ENCODE results near the gene CAMTA1.
A peak's percentile ranks its signal among the peaks of the same experiment; 100 is the strongest.
"Not testable (repeated sequence)": the region's sequence is repeated elsewhere in the genome, so short reads cannot be mapped to it uniquely, and the experiment has no call there.

CAMTA1 gene

DNA sequence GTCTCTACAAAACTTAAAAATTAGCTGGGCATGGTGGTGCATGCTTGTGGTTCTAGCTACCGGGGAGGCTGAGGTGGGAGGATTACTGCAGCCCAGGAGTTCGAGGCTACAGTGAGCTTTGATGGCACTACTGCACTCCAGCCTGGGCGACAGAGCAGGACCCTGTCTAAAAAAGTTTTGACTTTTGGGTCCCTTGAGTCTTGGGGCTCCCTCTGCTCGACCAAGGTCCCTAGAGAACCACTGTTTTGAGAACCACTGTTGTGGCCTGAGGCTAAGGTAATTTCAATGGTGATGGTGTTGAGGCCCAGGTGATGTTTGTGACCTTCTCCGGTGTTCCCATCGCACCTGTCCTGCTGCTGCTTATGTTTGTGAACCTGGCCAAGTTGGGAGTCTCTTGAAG, 3.1 kb upstream of the CAMTA1 start:
- DNase-seq, result no peak

DNA sequence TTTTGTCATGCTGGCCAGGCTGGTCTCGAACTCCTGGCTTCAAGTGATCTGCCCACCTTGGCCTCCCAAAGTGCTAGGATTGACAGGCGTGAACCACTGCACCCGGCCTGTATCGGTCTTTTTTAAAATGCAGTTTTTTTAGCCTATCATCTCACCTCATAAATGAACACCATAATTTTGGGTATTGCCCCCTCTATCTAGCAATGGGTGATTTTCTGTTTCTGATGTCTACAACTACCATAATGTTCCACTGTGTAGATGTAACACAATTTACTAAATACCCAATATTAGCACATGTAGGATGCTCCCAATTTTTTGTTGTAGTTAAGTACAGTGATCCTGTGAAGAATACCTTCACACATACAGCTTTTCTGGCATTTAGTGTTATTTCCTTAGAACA, 2.0 kb upstream of the CAMTA1 start:
- no peak for DNase-seq

DNA sequence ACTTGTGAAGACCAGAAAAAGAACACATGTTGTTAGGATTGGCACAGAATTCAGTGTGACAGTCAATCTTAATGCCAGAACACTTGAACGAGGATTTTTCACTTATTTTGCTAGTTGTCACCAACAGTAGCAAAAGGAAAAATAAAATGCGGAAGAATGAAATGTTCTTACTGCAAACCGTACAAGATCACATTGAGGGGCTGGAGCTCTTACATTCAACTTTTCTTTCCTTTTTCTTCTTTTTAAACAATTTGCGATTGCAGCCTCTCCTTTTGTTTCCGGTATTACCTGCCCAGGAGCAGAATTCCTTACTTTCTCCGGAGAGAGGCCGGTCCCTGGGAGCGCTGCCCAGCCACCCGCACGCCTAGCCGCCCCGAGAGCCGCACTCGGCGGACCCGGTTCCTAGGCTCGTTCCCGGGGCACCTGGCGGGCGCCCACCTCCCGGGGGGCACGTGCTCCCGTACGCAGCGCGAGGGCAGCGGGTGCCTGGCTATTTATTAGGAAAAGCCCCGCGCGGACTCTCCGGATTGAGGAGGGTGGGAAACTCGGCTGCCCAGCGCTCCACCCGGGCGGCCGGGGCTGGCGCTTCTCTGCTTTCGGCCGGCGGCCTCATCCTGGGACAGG, 1.2 kb upstream of the CAMTA1 start:
- DNase-seq, result no peak

DNA sequence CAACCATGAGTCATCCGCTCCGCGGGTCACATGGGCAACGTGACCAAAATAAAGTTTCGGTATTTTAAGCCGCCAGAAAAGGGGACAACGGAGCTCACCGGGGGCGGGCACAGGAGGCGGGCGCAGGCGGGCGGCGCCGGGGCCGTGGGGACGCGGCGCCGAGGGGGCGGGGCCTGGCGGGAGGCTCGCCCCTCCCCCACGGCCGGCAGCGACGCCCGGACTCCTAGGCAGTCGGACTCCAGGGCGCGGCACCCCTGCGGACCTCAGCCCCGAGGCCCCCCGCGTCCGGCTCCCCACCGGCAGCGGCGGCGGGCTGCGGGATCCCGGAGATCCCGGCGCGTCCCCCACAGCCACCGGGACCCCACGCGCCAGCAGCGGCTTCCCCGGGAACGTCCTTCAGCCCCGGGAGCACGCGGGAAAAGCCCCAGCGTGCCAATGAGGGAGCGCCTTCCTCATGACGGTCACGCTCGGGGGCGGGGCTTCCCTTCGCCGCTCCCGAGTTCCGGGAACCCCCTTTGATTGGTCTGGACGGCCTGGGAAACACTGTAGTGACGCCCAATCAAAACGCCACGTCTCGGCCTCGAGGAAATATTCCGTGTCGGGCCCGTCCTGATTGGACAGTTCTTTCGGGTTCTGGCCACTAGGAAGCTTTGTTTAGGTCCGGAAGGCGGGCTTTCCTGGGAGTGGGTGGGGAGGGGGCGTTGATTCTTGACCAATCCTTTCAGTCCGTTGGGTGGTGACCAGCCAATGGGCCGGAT, 515 bp upstream of the CAMTA1 start:
- peak; percentile 100 for DNase-seq

DNA sequence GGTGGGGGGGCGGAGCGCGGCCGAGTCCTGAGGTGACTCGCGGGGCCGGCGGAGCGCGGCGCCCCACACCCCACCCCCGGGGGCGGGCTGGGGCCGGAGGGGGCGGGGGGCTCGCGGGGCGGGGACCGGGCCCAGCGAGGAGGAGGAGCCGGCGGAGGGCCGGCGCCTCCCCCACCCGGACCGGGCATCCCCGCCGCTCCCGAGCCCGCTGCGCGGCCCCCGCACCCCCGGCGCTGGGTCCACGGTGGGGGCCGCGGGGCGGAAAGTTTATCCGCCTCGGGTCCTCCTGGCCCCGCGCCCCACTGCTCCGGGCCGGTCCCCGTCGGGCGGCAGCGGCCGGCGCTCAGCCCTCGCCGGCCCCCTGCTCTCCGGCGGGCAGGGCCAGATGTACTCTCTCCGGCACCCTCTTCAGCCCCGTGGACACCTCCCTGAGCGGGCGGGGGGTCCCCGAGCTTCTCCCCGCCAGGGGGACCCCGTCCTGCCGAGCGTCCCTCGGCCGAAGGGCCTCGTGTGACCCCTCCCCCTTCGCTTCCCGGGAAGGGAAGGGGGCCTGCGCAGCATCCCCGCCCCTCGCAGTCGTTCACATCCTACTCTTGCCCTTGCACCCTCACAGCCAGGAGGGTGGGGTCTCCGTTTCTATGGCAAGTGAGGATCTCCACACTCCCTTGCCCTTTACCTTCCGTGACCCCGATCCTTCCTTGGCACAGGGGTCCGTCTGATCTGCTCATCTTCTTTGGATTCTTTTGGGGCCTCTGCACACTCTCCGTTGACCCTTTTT, 663 bp downstream of the CAMTA1 start:
- peak; percentile 47 for DNase-seq

DNA sequence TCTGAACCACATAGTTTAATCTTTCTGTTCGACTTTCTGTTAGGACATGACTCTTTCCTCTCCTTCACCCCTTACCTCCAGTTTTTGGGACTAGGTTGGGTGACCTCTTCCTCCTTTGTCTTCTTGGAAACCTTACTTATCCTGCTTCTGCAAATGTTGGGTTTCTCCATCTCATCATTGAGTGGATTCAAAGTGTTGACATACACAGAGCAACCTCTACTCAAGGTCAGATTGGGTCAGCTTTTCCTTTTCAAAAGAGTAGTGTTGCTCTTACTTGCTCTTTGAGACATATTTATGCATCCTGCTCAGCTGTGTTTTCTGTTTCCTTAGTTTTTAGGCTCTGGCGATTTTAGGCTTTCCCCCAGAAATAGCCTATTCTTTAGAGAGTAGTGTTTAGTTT, 3.7 kb downstream of the CAMTA1 start:
- DNase-seq, result no peak

DNA sequence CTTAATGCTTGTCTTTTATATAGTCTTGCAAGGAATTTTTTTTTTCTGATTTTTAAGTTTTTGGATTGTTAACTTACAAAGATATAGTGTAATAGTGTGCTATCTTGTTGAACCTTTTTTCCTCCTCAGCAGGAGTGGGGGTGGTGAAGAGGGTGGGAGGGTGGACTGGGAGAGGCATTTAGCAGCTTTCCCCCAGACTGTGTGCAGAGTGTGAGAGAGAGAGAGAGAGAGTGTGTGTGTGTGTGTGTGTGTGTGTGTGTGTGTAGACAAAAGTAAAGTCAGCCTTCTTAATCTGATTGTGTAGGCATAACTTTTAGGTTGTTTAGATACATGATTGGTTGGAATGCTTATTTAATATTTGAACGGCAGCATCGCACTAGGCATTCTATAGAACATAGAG, 4.9 kb downstream of the CAMTA1 start:
- DNase-seq, result no peak

DNA sequence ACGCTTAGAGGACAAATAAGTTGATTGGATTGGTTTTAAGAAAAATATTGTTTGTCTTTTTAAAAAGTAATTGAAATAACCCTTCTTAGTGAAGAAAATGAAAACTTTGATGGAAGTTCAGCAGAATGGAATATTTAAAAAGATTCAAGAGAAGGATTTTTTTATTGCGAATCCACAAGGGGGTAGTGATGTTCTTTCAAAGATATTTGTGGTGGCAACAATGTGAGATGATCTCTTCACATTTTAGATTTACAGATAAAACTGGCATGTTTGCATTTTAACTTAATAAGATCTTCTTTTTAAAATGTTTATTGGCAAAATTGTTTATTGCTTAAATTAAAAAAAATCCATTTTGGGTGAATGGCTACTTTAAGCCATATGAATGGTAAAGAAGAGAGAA, 8.9 kb downstream of the CAMTA1 start:
- no peak for DNase-seq

DNA sequence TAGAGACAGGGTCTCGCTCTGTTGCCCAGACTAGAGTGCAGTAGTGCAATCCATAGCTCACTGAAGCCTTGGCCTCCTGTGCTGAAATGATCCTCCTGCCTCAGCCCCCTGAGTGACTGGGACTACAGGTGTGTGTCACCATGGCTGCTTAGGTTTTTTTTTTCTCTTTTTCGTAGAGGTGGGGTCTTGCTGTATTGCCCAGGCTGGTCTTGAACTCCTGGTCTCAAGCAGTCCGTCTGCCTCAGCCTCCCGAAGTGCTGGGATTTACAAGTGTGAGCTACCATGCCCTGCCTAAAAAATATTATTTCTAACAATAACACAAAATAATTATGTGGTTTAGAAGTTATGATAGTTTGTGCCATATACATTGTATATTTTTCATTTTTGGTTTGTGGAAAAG, 9.9 kb downstream of the CAMTA1 start:
- no peak for DNase-seq

DNA sequence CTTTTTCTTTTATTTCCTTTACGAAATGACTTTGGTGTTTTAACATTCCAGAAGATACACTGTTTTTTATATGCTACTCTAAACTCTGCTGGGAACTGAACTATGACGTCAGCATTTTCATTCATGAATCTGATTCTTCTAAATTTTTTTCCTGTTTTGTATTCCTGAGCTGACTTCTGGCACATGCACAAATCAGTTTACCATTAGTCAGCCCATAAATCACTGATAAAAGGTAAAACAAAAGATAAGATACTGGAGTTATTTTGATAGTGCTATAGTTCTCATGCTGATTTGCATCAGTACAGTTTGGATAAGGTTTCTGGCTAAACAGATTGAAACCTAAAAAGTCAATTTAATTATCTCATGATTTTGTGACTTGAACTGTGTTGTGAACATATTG, 10.4 kb downstream of the CAMTA1 start:
- DNase-seq, result no peak

DNA sequence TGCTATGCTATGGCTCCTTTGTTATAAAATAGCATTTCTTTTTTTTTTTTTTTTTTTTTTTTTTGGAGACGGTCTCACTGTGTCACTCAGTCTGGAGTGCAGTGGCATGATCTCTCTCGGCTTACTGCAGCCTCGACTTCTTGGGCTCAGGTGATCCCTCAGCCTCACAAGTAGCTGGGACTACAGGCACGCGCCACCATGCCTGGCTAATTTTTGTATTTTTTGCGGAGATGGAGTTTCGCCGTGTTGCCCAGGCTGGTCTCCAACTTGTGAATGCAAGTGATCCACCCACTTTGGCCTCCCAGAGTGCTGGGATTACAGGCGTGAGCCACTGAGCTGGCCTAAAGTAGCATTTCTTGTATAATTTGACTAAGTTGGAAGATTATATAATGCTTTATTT, 10.8 kb downstream of the CAMTA1 start:
- no peak for DNase-seq

DNA sequence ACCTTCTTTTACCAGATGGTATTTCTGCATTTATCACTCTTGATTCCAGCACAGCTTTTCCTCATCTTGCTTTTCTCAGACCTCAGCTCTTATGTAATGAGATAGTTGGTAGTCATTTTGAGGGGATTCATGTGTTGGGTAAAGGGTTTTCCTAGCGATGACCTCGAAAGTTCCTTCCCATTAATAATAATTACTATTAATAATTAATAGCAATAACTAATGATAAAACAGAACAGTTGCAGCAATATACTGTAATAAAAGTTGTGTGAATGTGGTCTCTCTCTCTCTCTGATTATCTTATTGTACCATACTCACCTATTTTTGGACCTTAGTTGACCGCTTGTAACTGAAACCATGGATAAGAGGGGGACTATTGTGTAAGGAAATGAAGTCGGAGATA, 14.2 kb downstream of the CAMTA1 start:
- DNase-seq, result no peak

DNA sequence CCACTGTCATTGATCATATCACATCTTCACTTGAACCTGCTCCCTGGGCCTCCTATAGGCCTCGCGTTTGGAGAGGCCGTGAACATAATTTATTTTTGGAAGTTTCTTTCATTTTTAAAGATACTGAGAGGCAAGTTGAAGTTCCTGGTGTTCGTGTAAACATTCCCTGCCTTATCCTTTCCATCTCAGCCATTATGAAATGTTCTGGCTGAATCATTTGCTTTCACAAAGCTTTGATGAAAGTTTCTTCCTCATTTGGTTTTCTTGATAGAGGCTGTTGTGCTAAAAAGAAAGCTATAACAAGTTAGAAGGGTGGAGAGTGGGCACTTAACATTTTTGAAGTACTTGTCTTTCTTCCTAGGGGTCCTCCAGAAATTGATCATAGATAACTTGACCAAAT, 15.5 kb downstream of the CAMTA1 start:
- no peak for DNase-seq

DNA sequence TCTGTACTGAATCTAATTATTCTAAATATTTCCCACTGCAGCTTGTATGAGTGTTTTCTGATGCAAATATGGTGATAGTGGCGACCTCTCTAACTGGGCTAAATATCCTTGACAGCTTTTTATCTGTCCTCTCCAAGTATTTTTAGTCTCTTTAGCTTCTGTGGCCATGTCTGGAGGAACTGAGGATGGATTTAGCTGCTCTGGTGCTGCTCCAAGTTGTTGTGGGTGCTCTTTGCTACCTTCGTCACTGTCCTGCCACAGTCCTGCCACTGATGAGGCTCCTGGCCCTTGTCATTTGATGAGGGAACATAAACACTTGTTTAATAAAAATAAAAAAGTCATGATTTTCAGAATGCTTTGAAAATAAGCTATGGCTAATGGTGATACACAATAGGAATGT, 15.9 kb downstream of the CAMTA1 start:
- DNase-seq, result no peak

DNA sequence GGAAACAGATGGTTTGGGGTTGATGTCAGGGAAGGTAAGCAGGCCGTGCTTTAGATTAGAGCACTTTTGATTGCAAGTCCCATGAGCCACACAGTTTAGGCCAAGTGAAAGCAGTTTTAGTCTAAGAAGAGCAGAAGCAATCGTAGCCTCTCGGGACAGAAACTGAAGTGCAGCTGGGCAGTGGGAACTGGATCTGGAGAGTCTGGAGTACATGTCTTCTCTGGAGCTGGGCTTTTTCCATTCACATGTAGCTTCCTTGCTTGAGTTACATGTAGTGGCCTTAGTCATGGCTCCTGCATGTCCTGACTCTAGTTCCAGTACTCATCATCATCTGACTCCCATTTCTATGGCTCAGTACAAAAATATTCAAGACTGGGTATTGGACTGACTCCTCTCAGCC, 16.7 kb downstream of the CAMTA1 start:
- no peak for DNase-seq

DNA sequence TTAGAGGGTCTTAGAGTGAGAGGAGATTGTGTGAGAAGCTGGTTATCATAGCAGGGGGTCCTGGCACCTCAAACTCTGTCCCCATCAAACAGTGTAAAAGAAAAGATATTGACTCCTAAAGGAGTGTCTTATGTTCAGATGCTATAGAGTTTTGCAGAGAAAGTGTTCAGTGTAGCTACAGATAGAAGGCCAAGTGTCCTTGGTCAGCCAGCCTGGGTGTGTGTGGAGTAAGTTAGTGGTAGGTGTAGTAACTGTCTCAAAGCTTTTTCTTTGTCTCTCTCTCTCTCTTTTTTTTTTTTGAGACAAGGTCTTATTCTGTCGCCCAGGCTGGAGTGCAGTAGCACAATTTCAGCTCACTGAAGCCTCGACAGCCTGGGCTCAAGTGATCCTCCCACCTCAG, 17.2 kb downstream of the CAMTA1 start:
- DNase-seq, result no peak

DNA sequence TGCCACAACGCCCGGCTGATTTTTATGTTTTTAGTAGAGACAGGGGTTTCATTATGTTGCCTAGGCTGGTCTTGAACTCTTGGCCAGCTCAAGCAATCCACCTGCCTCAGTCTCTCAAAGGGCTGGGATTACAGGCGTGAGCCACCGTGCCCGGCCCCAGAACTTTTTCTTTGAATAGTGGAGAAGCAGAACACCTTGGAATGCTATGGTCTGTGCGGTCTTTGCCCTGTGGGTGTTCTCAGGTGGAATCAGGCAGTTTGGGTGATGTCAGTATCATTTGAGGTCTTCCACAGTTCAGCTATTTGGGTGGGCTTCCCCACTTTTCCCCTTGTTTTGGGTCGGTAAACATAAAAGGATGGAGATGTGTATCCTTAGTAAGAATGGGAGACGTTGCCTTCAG, 17.6 kb downstream of the CAMTA1 start:
- no peak for DNase-seq

DNA sequence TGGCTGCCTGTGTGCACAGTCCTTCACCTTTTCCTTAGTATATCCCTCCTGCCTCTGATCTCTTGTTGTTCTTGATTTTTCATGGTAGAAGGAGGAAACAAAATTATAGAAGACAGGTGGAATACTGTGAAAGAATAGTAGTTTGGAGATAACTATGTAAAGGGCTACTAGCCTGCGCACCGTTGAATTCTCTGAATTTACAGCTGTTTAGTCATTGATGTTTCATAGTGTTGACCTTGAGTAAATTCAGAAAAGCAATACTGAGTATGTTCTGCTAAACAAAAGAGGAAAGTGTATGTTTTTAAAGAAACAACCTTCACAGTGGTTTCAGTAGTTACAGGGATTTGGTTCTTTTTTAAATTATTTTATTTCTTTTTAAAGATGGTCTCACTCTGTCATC, 18.1 kb downstream of the CAMTA1 start:
- no peak for DNase-seq

DNA sequence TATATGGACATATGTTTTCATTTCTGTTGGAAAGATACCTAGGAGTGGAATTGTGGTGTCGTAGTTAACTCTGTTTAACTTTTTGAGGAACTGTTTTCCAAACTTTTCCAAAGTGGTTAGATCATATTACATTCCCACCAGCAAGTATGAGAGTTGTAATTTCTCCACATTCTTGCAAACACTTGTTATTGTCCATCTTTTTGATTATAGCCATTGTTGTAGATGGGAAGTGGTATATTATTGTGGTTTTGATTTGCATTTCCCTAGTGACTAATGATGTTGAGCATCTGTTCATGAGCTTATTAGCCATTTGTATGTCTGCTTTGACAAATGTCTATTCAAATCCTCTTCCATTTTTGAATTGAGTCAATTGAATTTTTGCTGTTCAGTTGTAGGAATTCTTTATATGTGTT, 19.8 kb downstream of the CAMTA1 start:
- no peak for DNase-seq

DNA sequence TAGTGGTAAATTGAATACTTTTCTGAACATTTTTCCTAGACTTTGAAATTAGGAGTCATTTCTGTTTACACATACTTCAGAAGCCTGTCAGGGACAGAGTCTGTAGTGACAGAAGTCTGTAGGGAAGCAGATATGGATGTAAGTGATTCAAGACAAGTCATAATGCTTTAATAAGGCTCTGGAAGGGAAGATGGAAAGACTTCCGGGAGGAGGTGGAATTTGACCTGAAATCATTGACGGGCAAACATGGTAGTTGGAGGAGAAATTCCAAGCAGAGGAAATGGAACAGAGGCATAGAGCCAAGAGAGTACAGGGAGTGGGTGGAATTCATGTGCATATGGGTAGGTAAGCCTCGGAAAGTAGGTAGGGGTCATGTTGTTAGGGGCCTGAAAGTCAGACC, 22.5 kb downstream of the CAMTA1 start:
- no peak for DNase-seq

DNA sequence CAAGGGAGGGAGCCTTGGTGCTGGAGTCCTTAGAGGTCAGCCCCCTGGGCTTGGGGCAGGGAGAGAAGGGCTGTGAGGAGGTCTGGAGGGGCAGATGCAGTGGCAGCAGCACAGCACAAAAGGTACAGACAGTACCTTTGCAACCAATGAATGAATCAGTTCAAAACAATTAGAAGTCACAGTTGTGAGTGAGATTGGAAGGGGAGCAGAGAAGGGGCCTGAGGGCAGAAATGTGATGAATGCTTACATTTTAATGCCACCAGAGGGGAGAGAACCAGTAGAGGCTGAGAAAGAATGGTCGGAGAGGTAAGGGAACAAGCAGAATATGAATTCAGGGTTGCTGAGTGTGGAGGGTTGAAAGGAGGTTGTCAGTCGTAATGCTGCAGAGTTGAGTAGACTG, 24.2 kb downstream of the CAMTA1 start:
- no peak for DNase-seq

DNA sequence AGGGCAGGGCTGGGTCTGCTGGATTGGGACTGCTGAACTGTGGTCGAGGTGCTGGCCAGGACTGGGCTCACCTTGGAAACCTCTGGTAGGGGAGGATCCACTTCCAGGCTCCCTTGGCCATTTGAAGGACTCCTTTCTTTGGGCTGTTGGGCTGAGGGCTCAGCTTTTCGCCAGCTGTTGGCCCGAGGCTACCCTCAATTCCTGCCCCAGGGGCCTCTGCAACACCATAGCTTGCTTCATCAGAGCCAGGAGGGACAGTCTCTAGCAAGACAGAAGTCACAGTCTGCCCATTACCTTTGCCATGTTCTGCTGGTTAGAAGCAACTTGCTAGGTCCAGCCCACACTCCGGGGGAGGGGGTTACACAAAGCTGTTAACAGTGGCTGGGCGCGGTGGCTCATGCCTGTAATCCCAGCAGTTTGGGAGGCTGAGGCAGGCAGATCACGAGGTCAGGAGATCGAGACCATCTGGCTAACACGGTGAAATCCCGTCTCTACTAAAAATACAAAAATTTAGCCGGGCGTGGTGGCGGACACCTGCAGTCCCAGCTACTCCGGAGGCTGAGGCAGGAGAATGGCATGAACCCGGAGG, 25.0 kb downstream of the CAMTA1 start:
- DNase-seq, result not testable (repeated sequence)

DNA sequence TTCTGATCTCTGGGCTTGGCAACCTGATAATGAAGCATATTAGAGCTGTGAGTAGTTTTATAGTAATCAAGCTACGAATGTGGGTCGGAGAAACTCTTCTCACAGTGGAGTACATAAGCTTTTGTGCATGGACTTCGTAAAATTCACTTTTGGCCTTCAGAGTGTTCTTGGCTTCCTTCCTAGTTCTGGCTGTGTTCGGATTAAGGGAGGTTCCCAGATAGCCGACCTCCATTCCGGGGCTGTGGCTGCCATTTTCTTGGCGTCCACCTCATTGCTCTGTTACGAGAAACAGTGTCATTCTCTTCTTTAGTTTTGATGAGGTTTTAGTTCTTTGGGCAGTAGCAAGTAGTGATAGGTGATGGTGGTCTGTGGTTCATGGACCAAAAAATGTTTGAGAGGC, 26.3 kb downstream of the CAMTA1 start:
- DNase-seq, result no peak

DNA sequence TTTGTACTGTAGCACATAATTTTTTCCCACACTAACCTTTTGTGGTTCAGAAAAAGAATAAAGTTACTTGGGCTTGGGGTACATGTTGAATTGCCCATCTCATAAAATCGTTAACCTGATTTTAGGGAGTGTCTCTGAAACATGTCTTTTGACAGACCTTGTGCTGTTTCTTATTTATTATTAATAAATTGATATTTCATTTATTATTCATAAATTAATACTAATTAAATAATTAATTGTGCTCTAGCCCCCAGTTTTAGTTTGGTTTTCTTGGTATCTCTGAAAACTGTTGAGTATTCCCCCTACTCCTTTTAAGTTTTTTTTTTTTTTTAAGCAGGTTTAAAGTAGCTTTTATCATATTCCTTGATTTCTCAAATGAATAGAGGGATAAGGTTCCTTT, 27.9 kb downstream of the CAMTA1 start:
- no peak for DNase-seq

All from NCI-H345 (cell line).